ENCODE data around the gene APMAP.
"Not testable (repeated sequence)": the region's sequence is repeated elsewhere in the genome, so short reads cannot be mapped to it uniquely, and the experiment has no call there.

APMAP gene

DNA sequence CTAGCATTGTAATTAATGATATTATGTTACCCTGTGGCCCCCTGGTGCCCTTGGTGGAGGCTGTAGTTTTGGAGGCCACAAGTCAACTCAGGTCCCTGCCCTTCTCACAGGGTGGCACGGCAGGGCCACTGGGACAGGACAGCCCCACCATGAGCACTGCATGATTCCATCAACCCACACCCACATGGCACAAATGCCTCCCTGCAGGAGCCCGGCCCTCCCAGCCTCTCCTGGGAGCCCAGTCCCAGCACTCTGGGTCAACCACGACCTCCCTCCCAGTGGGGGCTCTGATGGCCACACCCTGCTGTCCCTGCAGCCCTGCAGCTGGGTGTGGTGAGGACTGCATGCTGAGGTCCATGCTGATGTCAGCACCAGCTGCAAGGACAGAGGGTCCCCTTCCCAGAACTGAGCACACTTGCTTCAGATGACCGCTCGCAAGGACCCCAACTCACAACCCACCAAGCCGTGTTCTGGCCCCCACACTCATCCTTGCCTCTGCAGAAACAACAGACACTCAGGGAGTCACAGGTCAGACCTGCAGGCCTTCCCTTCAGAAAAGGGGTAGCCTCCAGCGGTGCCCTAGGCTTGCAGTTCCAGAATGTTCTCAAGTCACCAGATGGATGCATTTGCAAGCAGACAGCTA is 59.2 kb downstream of the APMAP start:
- TF ChIP-seq ZNF274 (IDR thresholded peaks at IDR 0.05; ENCODE audit: low read depth, low read length): no peak
- H3K4me3 ChIP-seq (ENCODE audit: low read length): no peak overlapping the region

DNA sequence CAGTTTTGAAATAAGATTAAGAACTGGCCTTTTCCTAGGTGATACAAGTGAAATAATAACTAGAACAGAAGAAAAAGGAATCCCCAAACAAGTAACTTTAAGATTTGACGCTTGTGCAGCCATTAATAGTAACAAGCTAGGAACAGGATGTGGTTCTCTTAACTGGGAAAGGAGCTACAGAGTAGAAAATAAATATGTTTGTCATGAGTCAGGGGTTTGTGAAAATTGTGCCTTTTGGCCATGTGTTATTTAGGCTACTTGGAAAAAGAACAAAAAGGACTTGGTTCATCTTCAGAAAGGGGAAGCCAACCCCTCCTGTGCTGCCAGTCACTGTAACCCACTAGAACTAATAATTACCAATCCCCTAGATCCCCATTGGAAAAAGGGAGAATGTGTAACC is 60.7 kb downstream of the APMAP start:
- H3K4me3 ChIP-seq (ENCODE audit: low read length): not testable (repeated sequence)

DNA sequence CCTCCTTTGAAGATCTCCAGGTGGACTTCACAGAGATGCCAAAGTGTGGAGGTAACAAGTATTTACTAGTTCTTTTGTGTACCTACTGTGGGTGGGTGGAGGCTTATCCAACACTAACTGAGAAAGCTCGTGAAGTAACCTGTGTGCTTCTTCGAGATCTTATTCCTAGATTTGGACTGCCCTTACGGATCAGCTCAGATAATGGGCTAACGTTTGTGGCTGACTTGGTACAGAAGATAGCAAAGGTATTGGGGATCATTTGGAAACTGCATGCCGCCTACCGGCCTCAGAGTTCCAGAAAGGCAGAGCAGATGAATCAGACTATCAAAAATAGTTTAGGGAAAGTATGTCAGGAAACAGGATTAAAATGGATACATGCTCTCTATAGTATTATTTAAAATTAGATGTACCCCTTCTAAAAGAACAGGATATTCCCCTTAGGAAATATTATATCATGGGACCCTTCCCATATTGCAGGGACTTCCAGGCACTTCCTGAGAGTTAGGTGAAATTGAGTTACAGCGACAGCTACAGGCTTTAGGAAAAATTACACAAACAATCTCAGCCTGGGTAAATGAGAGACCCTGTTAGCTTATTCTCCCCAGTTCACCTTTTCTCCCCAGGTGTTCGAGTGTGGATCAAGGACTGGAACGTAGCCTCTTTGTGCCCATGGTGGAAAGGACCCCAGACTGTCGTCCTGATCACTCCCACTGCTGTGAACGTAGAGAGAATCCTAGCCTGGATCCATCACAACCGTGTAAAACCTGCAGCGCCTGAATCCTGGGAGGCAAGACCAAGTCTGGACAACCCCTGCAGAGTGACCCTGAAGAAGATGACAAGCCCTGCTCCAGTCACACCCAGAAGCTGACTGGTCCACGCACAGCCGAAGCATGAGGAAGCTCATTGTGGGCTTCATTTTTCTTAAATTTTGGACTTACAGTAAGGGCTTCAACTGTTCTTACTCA is 61.5 kb downstream of the APMAP start:
- H3K4me3 ChIP-seq (ENCODE audit: low read length): not testable (repeated sequence)

DNA sequence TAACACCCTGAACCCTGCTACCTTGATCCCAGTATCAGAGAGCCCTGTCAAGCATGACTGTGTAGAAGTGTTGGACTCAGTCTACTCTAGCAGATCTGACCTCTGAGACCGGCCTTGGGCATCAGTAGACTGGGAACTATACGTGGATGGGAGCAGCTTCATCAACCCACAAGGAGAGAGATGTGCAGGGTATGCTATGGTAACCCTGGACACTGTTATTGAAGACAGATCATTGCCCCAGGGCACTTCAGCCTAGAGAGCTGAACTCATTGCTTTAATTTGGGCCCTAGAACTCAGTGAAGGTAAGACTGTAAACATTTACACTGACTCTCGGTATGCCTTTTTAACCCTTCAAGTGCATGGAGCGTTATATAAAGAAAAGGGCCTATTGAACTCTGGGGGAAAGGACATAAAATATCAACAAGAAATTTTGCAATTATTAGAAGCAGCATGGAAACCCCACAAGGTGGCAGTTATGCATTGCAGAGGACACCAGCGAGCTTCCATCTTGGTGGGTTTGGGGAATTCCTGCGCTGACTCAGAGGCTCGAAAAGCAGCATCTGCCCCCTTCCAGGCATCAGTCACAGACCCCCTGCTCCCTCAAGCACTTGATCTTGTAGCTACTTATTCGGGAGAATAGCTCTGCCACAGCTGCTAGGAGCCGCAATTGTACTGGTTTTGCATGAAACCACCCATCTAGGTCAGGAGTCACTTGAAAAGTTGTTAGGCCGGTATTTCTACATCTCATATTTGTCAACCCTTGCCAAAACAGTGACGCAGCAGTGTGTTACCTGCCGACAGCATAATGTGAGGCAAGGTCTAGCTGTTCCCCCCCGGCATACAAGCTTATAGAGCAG is 62.5 kb downstream of the APMAP start:
- H3K4me3 ChIP-seq (ENCODE audit: low read length): not testable (repeated sequence)

DNA sequence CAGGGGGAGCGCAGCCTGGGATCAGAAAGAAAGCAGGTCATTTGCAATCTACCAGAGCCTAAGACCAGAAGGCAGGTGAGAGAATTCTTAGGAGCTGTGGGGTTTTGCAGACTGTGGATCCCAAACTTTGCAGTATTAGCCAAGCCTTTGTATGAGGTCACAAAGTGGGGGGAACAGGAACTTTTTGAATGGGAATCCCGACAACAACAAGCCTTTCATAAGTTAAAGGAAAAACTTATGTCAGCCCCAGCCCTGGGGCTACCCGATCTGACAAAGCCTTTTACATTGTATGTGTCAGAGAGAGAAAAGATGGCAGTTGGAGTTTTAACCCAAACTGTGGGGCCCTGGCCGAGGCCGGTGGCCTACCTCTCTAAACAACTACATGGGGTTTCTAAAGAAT is 63.3 kb downstream of the APMAP start:
- H3K4me3 ChIP-seq (ENCODE audit: low read length): not testable (repeated sequence)

DNA sequence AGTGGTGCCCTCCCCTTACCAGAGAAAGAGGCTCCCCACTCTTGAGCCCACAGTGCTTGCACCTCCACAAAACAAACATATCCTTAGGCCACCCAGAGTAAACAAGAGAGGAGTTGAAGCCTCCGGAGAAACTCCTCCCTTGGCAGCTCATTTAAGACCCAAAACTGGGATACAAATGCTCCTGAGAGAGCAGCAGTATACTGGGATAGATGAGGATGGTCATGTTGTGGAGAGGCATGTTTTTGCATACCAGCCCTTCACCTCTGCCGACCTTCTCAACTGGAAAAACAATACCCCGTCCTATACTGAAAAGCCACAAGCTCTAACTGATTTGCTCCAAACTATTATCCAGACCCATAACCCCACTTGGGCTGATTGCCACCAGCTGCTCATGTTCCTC is 71.8 kb downstream of the APMAP start:
- not testable (repeated sequence) for H3K4me3 ChIP-seq (ENCODE audit: low read length)

DNA sequence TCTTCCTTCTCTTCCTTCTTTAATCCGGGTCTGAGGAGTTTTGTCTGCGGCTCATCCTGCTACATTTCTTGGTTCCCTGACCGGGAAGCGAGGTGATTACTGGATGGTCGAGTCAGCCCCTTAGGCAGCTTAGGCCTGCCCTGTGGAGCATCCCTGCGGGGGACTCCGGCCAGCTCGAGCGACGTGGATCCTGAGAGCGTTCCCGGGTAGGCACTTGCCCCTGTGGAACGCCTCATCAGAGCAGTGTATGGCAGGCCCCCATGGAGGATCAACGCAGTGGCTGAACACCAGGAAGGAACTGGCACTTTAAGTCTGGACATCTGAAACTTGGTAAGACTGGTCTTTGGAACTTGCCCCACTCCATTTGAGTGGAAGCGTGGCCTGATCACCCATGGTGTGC is 72.9 kb downstream of the APMAP start:
- not testable (repeated sequence) for H3K4me3 ChIP-seq (ENCODE audit: low read length)

DNA sequence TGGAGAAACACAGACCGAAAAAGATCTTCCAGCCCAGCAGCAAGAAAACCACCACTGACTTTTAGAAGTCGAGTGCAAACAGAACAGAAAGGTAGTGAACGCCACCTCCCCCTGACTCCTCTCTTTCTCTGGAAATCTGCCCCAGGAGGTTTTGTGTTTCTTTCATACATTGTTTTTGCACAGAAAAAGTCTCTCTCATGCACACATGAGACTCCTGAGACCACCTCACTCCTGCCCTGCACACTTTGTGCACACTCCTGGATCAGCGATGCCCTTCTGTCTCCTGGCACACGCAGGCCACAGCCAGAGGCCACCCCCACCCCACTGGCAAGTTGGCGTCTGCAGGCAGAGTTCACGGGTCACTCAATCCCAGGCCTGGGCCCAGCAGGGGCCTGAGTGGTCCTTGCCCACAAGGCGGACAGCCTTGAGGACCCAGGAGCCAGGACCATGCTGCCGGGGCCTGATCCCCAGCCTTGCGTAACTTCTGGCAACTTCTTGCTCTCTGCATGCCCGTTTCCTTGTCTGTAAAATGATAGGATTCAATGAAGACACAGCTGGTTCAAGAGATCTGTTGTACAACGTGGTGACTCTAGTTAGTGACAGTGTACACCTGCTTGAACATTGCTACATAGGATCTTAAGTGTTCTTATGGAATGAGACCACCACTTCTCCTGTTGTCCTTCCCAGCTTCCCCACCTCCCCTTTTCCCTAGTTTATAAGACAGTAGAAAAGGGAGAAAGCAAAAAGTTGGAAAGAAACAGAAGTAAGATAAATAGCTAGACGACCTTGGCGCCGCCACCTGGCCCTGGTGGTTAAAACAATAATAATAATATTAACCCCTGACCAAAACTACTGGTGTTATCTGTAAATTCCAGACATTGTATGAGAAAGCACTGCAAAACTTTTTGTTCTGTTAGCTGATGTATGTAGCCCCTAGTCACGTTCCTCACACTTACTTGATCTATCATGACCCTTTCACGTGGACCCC is 73.7 kb downstream of the APMAP start:
- no peak for TF ChIP-seq ZNF274 (IDR thresholded peaks at IDR 0.05; ENCODE audit: low read depth, low read length)
- no peak overlapping the region for H3K4me3 ChIP-seq (ENCODE audit: low read length)

DNA sequence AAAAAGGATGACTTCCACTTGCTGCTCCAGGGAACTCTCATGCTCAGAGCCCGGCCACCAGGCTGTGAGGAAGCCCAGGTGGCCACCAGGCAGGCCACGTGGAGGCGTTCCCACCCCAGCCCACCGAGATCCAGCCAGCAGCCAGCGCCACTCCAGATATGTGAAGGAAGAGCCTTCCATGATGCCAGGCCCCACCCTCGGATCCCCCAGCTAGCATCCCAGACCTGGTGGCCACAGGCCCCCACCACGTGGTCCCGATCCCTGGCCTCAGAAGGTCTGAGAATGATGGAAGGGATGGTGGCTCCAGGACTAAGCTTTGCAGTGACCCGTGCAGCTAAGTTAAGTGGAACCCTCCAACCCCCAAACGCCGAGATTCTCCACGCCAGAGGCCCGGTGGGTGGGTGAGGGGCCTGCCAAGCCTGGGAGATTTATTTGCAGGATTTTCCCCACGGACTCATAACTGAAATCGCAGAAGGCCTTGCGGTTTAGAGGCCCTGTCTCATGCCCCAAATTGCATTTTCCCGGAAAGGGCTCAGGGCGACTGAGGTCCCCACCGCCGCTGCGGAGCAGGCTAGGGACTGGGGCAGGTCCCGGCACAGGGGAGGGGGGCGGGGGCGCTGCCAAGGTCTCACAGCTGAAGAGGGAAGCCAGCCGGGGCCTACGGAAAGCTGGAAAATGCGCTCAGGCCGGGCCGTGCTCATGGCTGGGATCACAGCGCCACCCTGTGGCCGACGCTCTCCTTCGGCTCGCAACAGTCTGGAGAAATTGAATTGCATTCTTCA is 74.6 kb downstream of the APMAP start:
- no peak overlapping the region for H3K4me3 ChIP-seq (ENCODE audit: low read length)
- TF ChIP-seq ZNF274 (IDR thresholded peaks at IDR 0.05; ENCODE audit: low read depth, low read length): no peak

DNA sequence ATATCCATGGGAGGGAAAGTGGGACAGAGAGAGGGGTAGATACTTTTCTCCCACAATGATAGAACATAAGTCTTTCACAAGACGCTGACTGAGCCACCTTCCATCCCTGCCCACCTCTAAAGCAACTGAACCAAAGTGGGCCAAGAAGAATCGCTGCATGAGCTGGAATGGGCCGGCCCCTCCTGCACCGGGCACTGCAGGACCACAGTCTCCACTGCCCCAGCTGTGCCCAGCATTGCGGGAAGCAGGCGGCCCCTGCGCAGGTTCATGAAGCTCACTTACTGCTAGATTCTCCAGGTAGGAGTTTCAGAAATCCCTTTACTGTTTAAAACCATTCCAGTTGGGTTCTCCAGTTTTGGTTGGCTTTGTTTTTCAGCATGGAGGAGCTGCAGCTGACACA is 75.5 kb downstream of the APMAP start:
- TF ChIP-seq ZNF274 (IDR thresholded peaks at IDR 0.05; ENCODE audit: low read depth, low read length): no peak

DNA sequence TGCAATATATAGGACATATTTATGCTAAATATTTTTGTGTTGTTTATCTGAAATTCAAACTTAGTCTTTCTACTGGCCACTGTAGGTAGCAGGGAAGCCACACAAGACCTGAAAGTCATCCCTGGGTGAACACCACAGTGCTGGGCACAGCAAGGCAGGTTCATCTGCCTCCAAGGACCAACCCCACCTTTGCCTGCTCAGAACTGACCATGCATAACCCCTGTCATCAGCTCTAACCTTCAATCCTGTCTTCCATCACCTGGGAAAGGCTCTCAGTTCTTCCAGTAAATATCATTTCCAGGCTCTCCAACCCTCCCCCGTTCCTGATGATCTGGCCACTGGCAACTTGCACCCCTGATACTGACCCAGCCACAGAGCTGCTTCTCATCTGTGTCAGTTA is 76.1 kb downstream of the APMAP start:
- H3K4me3 ChIP-seq (ENCODE audit: low read length): no peak overlapping the region
- TF ChIP-seq ZNF274 (IDR thresholded peaks at IDR 0.05; ENCODE audit: low read depth, low read length): no peak

More for the DNA sequence above, 75.5 kb downstream of the APMAP start:
- no peak overlapping the region for H3K4me3 ChIP-seq (ENCODE audit: low read length)

DNA sequence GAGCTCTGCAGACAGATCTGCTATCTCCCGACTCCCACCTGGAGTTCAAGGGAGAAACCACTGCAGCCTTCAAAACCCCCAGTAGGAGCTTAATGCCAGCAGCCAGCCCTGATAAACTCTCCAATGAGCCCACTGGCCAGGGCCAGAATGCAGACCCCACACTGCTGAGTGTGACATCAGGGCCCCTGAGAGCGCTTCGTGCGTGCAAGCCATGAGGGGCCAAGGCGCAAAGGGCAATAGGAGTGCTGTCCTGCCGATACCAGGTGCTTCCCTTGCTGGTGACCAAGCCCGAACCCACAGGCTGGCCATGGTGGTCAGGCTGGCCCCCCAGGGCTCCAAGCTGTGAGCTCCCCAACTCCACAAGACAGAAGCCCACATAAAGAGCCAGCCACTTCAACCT is 76.7 kb downstream of the APMAP start:
- TF ChIP-seq ZNF274 (IDR thresholded peaks at IDR 0.05; ENCODE audit: low read depth, low read length): no peak
- no peak overlapping the region for H3K4me3 ChIP-seq (ENCODE audit: low read length)

DNA sequence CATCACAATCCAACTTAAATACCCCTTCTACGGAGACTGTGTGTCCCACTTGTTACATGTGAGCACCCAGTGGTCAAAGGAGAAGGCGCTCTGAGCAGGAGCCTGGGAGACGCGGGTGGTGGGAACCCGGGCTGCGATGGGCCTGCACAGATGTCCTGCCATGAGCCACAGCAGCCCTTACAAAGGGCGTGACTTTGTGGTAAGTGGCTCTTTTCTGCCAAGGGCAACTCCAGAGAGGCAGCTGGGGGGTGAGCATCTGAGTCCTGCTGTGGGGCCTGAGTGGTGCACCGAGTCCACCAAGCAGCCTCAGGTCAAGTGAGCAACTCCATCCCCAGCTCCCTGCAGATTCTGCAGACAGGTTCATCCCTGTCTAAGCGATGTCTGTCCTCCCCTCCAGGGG is 77.1 kb downstream of the APMAP start:
- no peak overlapping the region for H3K4me3 ChIP-seq (ENCODE audit: low read length)
- no peak for TF ChIP-seq ZNF274 (IDR thresholded peaks at IDR 0.05; ENCODE audit: low read depth, low read length)
